B cell (primary cell): ENCODE results near the gene RNF224. TPM values are rescaled to one million over a fixed set of nuclear protein-coding genes. Genes with fewer than 3 reads are reported as not detected.

Experiments
- ATAC-seq: fragments of 200-7000 bp; cut with Tn5 transposase; one replicate; pipeline ENCODE4 v1.10.0; 2021; ENCODE audit warnings: low read depth, mild to moderate bottlenecking, moderate number of reproducible peaks, moderate library complexity
- CTCF ChIA-PET: fragments of 350-600 bp; sonication (Branson Sonifier 250); formaldehyde crosslinking; loops from one replicate; lab custom pipeline; 2021; ENCODE audit warnings: antibody characterized with exemption, inconsistent platforms; lab: Charles Lee
- POLR2A ChIA-PET: fragments of 350-600 bp; sonication (Branson Sonifier 250); formaldehyde crosslinking; loops from one replicate; lab custom pipeline; 2021; ENCODE audit warnings: antibody characterized with exemption; lab: Charles Lee
- DNase-seq: peaks from one replicate; pipeline ENCODE4 v3.0.0; 2013
- H2AFZ ChIP-seq: 2 replicates; pipeline ENCODE4 v1.6.1; 2012; ENCODE audit warnings: mild to moderate bottlenecking, low read depth, low read length; ENCODE audit not compliant: insufficient read depth, poor library complexity, severe bottlenecking
- H3K27ac ChIP-seq, 2 donors: 1 replicate in 1 of 2; 2 replicates in 1 of 2; pipeline ENCODE4 v1.5.1; 2012 to 2013; ENCODE audit warnings: low read length in 2 of 2, mild to moderate bottlenecking in 2 of 2, moderate library complexity in 1 of 2
- H3K27me3 ChIP-seq, 4 experiments: fragments of 200-600 bp in 1 of 4; sonication (generic) in 1 of 4; replicated peaks in 1 of 4; 1 replicate in 2 of 4; 2 replicates in 2 of 4; pipeline versions ENCODE4 v1.6.1 to v1.7.0; 2013 to 2016; ENCODE audit warnings: low read length in 3 of 4, mild to moderate bottlenecking in 2 of 4, mixed read lengths in 1 of 4, moderate library complexity in 1 of 4; ENCODE audit not compliant: insufficient read depth in 4 of 4, control insufficient read depth in 3 of 4; ENCODE audit errors: control extremely low read depth in 1 of 4
- H3K36me3 ChIP-seq, 2 experiments: replicated peaks in 1 of 2; 1 replicate in 1 of 2; 2 replicates in 1 of 2; pipeline versions ENCODE4 v1.6.1 to v1.7.1; 2013; ENCODE audit warnings: low read length in 1 of 2; ENCODE audit not compliant: insufficient read depth in 2 of 2, control insufficient read depth in 1 of 2; ENCODE audit errors: control extremely low read depth in 1 of 2, extremely low read depth in 1 of 2
- H3K4me1 ChIP-seq, 2 donors: fragments of 200-600 bp in 1 of 2; sonication (generic) in 1 of 2; 1 replicate in 1 of 2; 2 replicates in 1 of 2; pipeline versions ENCODE4 v1.5.1 to v1.6.1; 2013 to 2017; ENCODE audit warnings: low read length in 2 of 2; ENCODE audit not compliant: control insufficient read depth in 2 of 2, insufficient read depth in 2 of 2
- H3K4me2 ChIP-seq: replicated peaks from 2 replicates; pipeline ENCODE3; 2012; ENCODE audit warnings: mild to moderate bottlenecking, low read depth, low read length; ENCODE audit not compliant: poor library complexity, severe bottlenecking
- H3K4me3 ChIP-seq, 5 experiments: fragments of 200-600 bp in 1 of 5; sonication (generic) in 1 of 5; 1 replicate in 3 of 5; 2 replicates in 2 of 5; pipeline versions ENCODE4 v1.5.1 to v1.7.0; 2011 to 2016; ENCODE audit warnings: low read length in 4 of 5, mild to moderate bottlenecking in 4 of 5, low read depth in 2 of 5, control low read depth in 1 of 5, moderate library complexity in 1 of 5; ENCODE audit not compliant: insufficient read depth in 1 of 5; ENCODE audit errors: control extremely low read depth in 1 of 5, extremely low read depth in 1 of 5
- H3K79me2 ChIP-seq: fragments of 200-600 bp; sonication (generic); one replicate; pipeline ENCODE4 v1.6.0; 2016; ENCODE audit warnings: low read length; ENCODE audit not compliant: control insufficient read depth, insufficient read depth
- H3K9ac ChIP-seq: fragments of 200-600 bp; sonication (generic); 2 replicates; pipeline ENCODE4 v1.6.1; 2017; ENCODE audit warnings: mild to moderate bottlenecking, low read length, moderate library complexity
- H3K9me3 ChIP-seq, 3 donors: one replicate each; pipeline versions ENCODE4 v1.6.1 to v1.7.1; 2013; ENCODE audit warnings: low read length in 2 of 3; ENCODE audit not compliant: control insufficient read depth in 2 of 3, insufficient read depth in 1 of 3; ENCODE audit errors: control extremely low read depth in 1 of 3
- H4K20me1 ChIP-seq: 2 replicates; pipeline ENCODE4 v1.6.0; 2012; ENCODE audit warnings: mild to moderate bottlenecking, low read length; ENCODE audit not compliant: insufficient read depth, control insufficient read depth, poor library complexity, severe bottlenecking
- H3K27ac Mint-ChIP-seq: one replicate; pipeline ENCODE4 v1.8.0; 2021; ENCODE audit warnings: mixed read lengths
- H3K27me3 Mint-ChIP-seq: one replicate; pipeline ENCODE4 v1.8.0; 2021; ENCODE audit warnings: mixed read lengths
- H3K4me1 Mint-ChIP-seq: one replicate; pipeline ENCODE4 v1.8.0; 2021; ENCODE audit warnings: mixed read lengths
- H3K4me3 Mint-ChIP-seq: one replicate; pipeline ENCODE4 v1.8.0; 2021; ENCODE audit warnings: mixed read lengths
- H3K9me3 Mint-ChIP-seq: one replicate; pipeline ENCODE4 v1.8.0; 2022; ENCODE audit warnings: mixed read lengths; ENCODE audit not compliant: insufficient read depth
- CTCF ChIP-seq: fragments of 200-600 bp; IDR thresholded peaks from one replicate; pipeline ENCODE4 v1.8.0; 2022; ENCODE audit warnings: antibody characterized with exemption, mild to moderate bottlenecking
- EZH2 ChIP-seq: IDR thresholded peaks from 2 replicates; pipeline ENCODE4 v1.6.1; 2012; ENCODE audit warnings: borderline replicate concordance, low read depth, mild to moderate bottlenecking, moderate library complexity, low read length; ENCODE audit not compliant: insufficient read depth, poor library complexity, severe bottlenecking
- WGBS: methylation state at CpG from one replicate; pipeline ENCODE4 v1.1.5; 2013; ENCODE audit warnings: missing lambda C conversion rate; ENCODE audit not compliant: insufficient coverage; 5-methylcytosine and 5-hydroxymethylcytosine counted together
- intact Hi-C: fragments of 100-400 bp; cut with micrococcal nuclease; formaldehyde crosslinking; loops from one replicate; pipeline ENCODE4 v1.10.0; 2022
- polyA plus RNA-seq: library from polyadenylated mRNA; depleted of rRNA; stranded (reverse); fragments of >200 nt; gene quantifications from 2 replicates; pipeline ENCODE4 v1.2.3, GENCODE V29; 2012
- total RNA-seq, 2 donors: library from RNA; stranded (reverse); fragments of 120-200 nt in 1 of 2; gene quantifications; 1 replicate in 1 of 2; 2 replicates in 1 of 2; pipeline versions ENCODE4 v1.2.3 to v1.2.4, GENCODE V29; 2013 to 2022

Gene RNF224
- total and polyA plus RNA-seq, 2 donors (not counting 1 experiment from before 2014, with no cell fraction given) = not detected

GRCh38 chr9:137228968-137229896 lies 1.9 kb downstream of the RNF224 start:
- intact Hi-C loops = no loop called here
- Mint-ChIP-seq H3K9me3 (no peaks in the 10 kb centered on the region), H3K27ac (no peak overlapping the region), H3K4me3 (no peak overlapping the region), H3K27me3 (peaks cover 4% of the 10 kb centered on the region), H3K4me1 (peaks cover 6% of the 10 kb centered on the region)
- WGBS = 68% methylated on average over 27 of the region's 27 CpGs
- DNase-seq = no peak
- Histone ChIP-seq H3K27me3 (peaks cover 0 to 37% (median 2%) of the 10 kb centered on the region in 4 experiments), H4K20me1 (no peaks in the 10 kb centered on the region), H3K9ac (no peak overlapping the region), H3K9me3 (no peaks in the 10 kb centered on the region), H3K36me3 (no peaks in the 10 kb centered on the region), H3K79me2 (no peaks in the 10 kb centered on the region), H2AFZ (no peak overlapping the region), H3K4me2 (no peak overlapping the region), H3K4me3 (no peak overlapping the region), H3K4me1 (peaks cover 5 to 16% of the 10 kb centered on the region in 2 donors), H3K27ac (no peak overlapping the region)
- CTCF ChIA-PET = interaction anchor here (0.8 kb wide), 1 partner anchor 182 kb away, joined by 7 read pairs; no protein-coding TSS in a partner anchor
- no peak for ATAC-seq
- TF ChIP-seq CTCF (no peak), EZH2 (no peak)
- POLR2A ChIA-PET = no interaction called here
